ENCODE results near the gene GABARAPL1.

The GABARAPL1 gene

GRCh38 chr12:10251669-10252068 lies 39.0 kb downstream of the GABARAPL1 start:
- no peaks in the 10 kb centered on the region for H3F3A ChIP-seq (ENCODE audit: low read depth)
- H4K20me1 ChIP-seq (ENCODE audit: insufficient read depth, low read length, poor library complexity, severe bottlenecking): no peaks in the 10 kb centered on the region
- H3K79me2 ChIP-seq (ENCODE audit: insufficient read depth, low read length): no peaks in the 10 kb centered on the region
- no peak overlapping the region for H2AFZ ChIP-seq (ENCODE audit: low read length)
- no peaks in the 10 kb centered on the region for H3K27me3 ChIP-seq (ENCODE audit: insufficient read depth, low read length, poor library complexity, severe bottlenecking)
- no peaks in the 10 kb centered on the region for H3K9me3 ChIP-seq (ENCODE audit: insufficient read depth, low read depth, low read length)
- no peak overlapping the region for H3K4me2 ChIP-seq (ENCODE audit: low read depth, low read length, poor library complexity, severe bottlenecking)
- no peak overlapping the region for H3K4me3 ChIP-seq (ENCODE audit: low read length, poor library complexity, severe bottlenecking)
- H3K36me3 ChIP-seq (ENCODE audit: insufficient read depth, low read length): no peaks in the 10 kb centered on the region
- H3K9ac ChIP-seq (ENCODE audit: low read depth, low read length, poor library complexity, severe bottlenecking): no peak overlapping the region
- peaks cover 21% of the 10 kb centered on the region for H3K4me1 ChIP-seq (ENCODE audit: insufficient read depth, low read length, poor library complexity, severe bottlenecking)
- TF ChIP-seq EZH2phosphoT487 (IDR thresholded peaks at IDR 0.05; ENCODE audit: borderline replicate concordance) (no peak), CTCF (conservative IDR thresholded peaks at IDR 0.05; ENCODE audit: low read length) (no peak)
- no peaks in the 10 kb centered on the region for H3K9me2 ChIP-seq (replicated peaks; ENCODE audit: low read depth, low read length)

GRCh38 chr12:10252201-10252600 lies 39.5 kb downstream of the GABARAPL1 start:
- Histone ChIP-seq H3K27me3 (ENCODE audit: insufficient read depth, low read length, poor library complexity, severe bottlenecking) (no peaks in the 10 kb centered on the region), H4K20me1 (ENCODE audit: insufficient read depth, low read length, poor library complexity, severe bottlenecking) (no peaks in the 10 kb centered on the region), H3K79me2 (ENCODE audit: insufficient read depth, low read length) (no peaks in the 10 kb centered on the region), H3K9me2 (replicated peaks; ENCODE audit: low read depth, low read length) (no peaks in the 10 kb centered on the region), H3K4me1 (ENCODE audit: insufficient read depth, low read length, poor library complexity, severe bottlenecking) (peaks cover 21% of the 10 kb centered on the region), H3K4me3 (ENCODE audit: low read length, poor library complexity, severe bottlenecking) (no peak overlapping the region), H3K9ac (ENCODE audit: low read depth, low read length, poor library complexity, severe bottlenecking) (no peak overlapping the region), H3K9me3 (ENCODE audit: insufficient read depth, low read depth, low read length) (no peaks in the 10 kb centered on the region), H3F3A (ENCODE audit: low read depth) (no peaks in the 10 kb centered on the region), H2AFZ (ENCODE audit: low read length) (no peak overlapping the region), H3K4me2 (ENCODE audit: low read depth, low read length, poor library complexity, severe bottlenecking) (no peak overlapping the region), H3K36me3 (ENCODE audit: insufficient read depth, low read length) (no peaks in the 10 kb centered on the region)
- TF ChIP-seq EZH2phosphoT487 (IDR thresholded peaks at IDR 0.05; ENCODE audit: borderline replicate concordance) (no peak), CTCF (conservative IDR thresholded peaks at IDR 0.05; ENCODE audit: low read length) (no peak)

GRCh38 chr12:10256064-10256463 lies 43.4 kb downstream of the GABARAPL1 start:
- Histone ChIP-seq H3K4me3 (ENCODE audit: low read length, poor library complexity, severe bottlenecking) (no peak overlapping the region), H3K9me2 (replicated peaks; ENCODE audit: low read depth, low read length) (no peaks in the 10 kb centered on the region), H3K27me3 (ENCODE audit: insufficient read depth, low read length, poor library complexity, severe bottlenecking) (no peaks in the 10 kb centered on the region), H3K9ac (ENCODE audit: low read depth, low read length, poor library complexity, severe bottlenecking) (no peak overlapping the region), H2AFZ (ENCODE audit: low read length) (no peak overlapping the region), H3K4me2 (ENCODE audit: low read depth, low read length, poor library complexity, severe bottlenecking) (no peak overlapping the region), H4K20me1 (ENCODE audit: insufficient read depth, low read length, poor library complexity, severe bottlenecking) (no peaks in the 10 kb centered on the region), H3K36me3 (ENCODE audit: insufficient read depth, low read length) (no peaks in the 10 kb centered on the region), H3K9me3 (ENCODE audit: insufficient read depth, low read depth, low read length) (no peaks in the 10 kb centered on the region), H3K4me1 (ENCODE audit: insufficient read depth, low read length, poor library complexity, severe bottlenecking) (no peaks in the 10 kb centered on the region), H3F3A (ENCODE audit: low read depth) (no peaks in the 10 kb centered on the region), H3K79me2 (ENCODE audit: insufficient read depth, low read length) (no peaks in the 10 kb centered on the region)
- TF ChIP-seq EZH2phosphoT487 (IDR thresholded peaks at IDR 0.05; ENCODE audit: borderline replicate concordance) (no peak), CTCF (conservative IDR thresholded peaks at IDR 0.05; ENCODE audit: low read length) (no peak)

Measured in Loucy (cell line).